Measurements from ENCODE around the gene CABLES2. TPM values are rescaled to one million over a fixed set of nuclear protein-coding genes. Genes with fewer than 3 reads are reported as not detected.

CABLES2 gene
- total RNA-seq, 1 experiment from 2014 or later, result 12.4 TPM

DNA sequence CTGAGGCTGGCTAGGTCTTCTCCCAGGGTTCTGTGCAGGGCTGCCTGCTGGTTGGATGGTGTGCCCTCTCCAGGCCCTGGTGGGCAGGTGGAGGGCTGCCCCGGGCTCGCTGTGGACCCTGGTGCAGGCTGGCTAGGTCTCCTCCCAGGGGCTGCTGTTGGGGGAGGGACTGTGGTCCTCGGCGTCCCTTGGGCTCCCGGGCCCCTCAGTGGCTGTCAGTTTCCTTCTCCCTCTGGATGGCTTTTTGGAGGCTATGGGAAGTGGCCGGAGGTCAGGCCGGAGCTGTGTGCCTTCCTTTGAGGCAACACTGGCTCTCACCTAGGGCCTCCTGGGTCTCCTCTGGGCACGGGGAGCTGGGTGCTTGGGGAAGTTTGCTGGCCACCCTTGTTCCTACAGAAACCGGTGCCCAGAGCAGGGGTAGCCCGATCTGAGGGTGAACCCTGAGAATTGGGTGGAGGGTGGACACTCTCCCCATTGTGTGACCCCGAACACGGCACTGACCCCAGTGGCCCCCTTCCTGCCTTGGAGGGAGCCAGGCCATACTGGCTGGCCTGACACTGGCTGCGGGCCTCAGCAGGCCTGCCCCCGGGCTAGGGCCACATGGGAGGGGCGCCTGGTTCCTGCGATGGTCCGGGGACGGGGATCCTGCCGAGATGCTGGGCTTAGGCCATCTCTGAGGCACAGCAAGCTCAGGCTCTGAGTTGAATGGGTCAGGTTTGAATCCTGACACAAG, 3.8 kb upstream of the CABLES2 start:
- H3K79me2 ChIP-seq (ENCODE audit: low read length), result peaks cover 9% of the 10 kb centered on the region
- H3K4me3 ChIP-seq (ENCODE audit: low read length), result no peak overlapping the region
- ChIA-PET CTCF (interaction anchor here (1.8 kb wide), 1 partner anchor 205 kb away, joined by 5 read pairs; no protein-coding TSS in a partner anchor), POLR2A (ENCODE audit: unreplicated experiment) (no interaction called here)
- no TSS peak for BruUV-seq (replicated peaks)
- no peaks in the 10 kb centered on the region for H3K36me3 ChIP-seq (ENCODE audit: low read depth, low read length)
- DNase-seq (no peak), ATAC-seq (no peak)
- H4K20me1 ChIP-seq (ENCODE audit: low read length), result no peaks in the 10 kb centered on the region
- H3K27me3 ChIP-seq (ENCODE audit: low read length), result no peaks in the 10 kb centered on the region
- peaks cover 12% of the 10 kb centered on the region for H3K4me1 ChIP-seq (ENCODE audit: insufficient read depth, low read length)
- H3K9me2 ChIP-seq (replicated peaks; ENCODE audit: low read length), result no peaks in the 10 kb centered on the region
- intact Hi-C loops (cut with micrococcal nuclease), result loop anchor here (2.0 to 5.0 kb wide), 2 partner anchors 76 to 86 kb away; no protein-coding TSS in a partner anchor
- H3K9me3 ChIP-seq (ENCODE audit: low read length), result no peaks in the 10 kb centered on the region
- no peak overlapping the region for H3K27ac ChIP-seq (ENCODE audit: low read length)
- TF ChIP-seq, protein P1, sequence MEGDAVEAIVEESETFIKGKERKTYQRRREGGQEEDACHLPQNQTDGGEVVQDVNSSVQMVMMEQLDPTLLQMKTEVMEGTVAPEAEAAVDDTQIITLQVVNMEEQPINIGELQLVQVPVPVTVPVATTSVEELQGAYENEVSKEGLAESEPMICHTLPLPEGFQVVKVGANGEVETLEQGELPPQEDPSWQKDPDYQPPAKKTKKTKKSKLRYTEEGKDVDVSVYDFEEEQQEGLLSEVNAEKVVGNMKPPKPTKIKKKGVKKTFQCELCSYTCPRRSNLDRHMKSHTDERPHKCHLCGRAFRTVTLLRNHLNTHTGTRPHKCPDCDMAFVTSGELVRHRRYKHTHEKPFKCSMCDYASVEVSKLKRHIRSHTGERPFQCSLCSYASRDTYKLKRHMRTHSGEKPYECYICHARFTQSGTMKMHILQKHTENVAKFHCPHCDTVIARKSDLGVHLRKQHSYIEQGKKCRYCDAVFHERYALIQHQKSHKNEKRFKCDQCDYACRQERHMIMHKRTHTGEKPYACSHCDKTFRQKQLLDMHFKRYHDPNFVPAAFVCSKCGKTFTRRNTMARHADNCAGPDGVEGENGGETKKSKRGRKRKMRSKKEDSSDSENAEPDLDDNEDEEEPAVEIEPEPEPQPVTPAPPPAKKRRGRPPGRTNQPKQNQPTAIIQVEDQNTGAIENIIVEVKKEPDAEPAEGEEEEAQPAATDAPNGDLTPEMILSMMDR (conservative IDR thresholded peaks at IDR 0.05; ENCODE audit: low read depth, low read length), result no peak
- no peak for TF ChIP-seq EZH2phosphoT487 (IDR thresholded peaks at IDR 0.05; ENCODE audit: borderline replicate concordance, low read length)
- TF ChIP-seq EZH2 (IDR thresholded peaks at IDR 0.05; ENCODE audit: low read length, unreplicated experiment), result no peak
- no peaks in the 10 kb centered on the region for H3F3A ChIP-seq (ENCODE audit: low read length, unreplicated experiment)
- H3K4me2 ChIP-seq (ENCODE audit: low read length), result peak overlapping the region; percentile 73; the same call in 1 of the 2 replicates
- H2AFZ ChIP-seq (ENCODE audit: low read length), result no peak overlapping the region
- no peak overlapping the region for H3K9ac ChIP-seq (ENCODE audit: low read length)

DNA sequence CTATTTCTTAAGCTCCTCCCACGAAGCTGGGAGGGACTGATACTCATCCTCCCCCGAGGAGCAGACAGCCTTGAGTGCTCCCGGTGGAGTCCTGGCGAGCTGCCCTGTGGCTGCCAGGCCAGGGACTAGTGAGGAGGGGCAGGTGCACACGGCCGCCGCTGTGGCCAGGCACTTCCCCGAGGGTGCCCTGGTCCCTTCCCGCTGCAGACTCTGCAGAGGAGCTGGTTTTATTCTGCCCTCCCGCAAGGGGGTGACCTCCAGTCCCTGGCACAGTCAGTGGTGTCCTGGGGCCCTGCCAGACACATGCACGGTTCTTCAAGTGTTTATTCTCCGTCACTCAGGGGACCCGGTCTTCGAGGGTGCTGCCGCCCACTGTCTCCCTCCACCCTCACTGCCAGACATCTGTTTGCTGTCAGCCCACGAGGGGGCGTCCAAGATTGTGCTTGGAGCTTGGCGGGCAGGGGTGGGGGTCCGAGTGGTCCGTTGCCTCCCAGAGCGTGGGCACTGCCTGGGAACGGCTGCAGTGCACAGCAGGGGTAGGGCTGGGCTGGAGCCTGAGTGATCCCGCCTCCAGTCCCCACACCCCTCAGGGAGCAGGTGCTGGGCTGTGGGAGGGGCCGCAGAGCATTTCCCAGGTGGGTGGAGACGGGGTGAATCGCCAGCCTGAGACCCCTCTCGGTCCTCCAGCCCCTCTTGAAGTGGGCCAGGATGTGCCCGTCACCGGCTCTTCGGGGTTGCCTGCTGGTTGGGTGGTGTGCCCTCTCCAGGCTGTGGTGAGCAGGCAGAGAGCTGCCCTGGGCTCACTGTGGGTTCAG, 3.1 kb upstream of the CABLES2 start:
- intact Hi-C loops (cut with micrococcal nuclease), result loop anchor here (2.0 to 5.0 kb wide), 2 partner anchors 77 to 87 kb away; no protein-coding TSS in a partner anchor
- peak overlapping the region; percentile 10; the same call in 1 of the 2 replicates for H2AFZ ChIP-seq (ENCODE audit: low read length)

More for the DNA sequence above, 3.1 kb upstream of the CABLES2 start:
- H3K9me3 ChIP-seq (ENCODE audit: low read length), result no peaks in the 10 kb centered on the region
- peaks cover 19% of the 10 kb centered on the region for H3K4me1 ChIP-seq (ENCODE audit: insufficient read depth, low read length)
- BruUV-seq (replicated peaks), result no TSS peak
- H3K79me2 ChIP-seq (ENCODE audit: low read length), result peaks cover 17% of the 10 kb centered on the region
- H4K20me1 ChIP-seq (ENCODE audit: low read length), result 0 out of 2 replicates have a peak, but pooled peaks cover 7% of the 10 kb centered on the region
- H3K9ac ChIP-seq (ENCODE audit: low read length), result no peak overlapping the region
- ChIA-PET CTCF (interaction anchor here (0.6 to 1.8 kb wide), 5 partner anchors 85 to 733 kb away, joined by 3 to 5 read pairs (median 3); no protein-coding TSS in a partner anchor), POLR2A (ENCODE audit: unreplicated experiment) (no interaction called here)
- H3K36me3 ChIP-seq (ENCODE audit: low read depth, low read length), result no peaks in the 10 kb centered on the region
- H3K27me3 ChIP-seq (ENCODE audit: low read length), result no peaks in the 10 kb centered on the region
- H3K9me2 ChIP-seq (replicated peaks; ENCODE audit: low read length), result no peaks in the 10 kb centered on the region
- ATAC-seq (peak; percentile 34), DNase-seq (peak; percentile 59)
- H3F3A ChIP-seq (ENCODE audit: low read length, unreplicated experiment), result no peaks in the 10 kb centered on the region
- no peak overlapping the region for H3K27ac ChIP-seq (ENCODE audit: low read length)
- peak overlapping the region; percentile 20; the same call in 1 of the 2 replicates for H3K4me3 ChIP-seq (ENCODE audit: low read length)
- TF ChIP-seq, protein P1 (conservative IDR thresholded peaks at IDR 0.05; ENCODE audit: low read depth, low read length), result peak; percentile 85
- no peak for TF ChIP-seq EZH2phosphoT487 (IDR thresholded peaks at IDR 0.05; ENCODE audit: borderline replicate concordance, low read length)
- H3K4me2 ChIP-seq (ENCODE audit: low read length), result peak overlapping the region; percentile 73

Data from PC-3 (cell line).